ENCODE results near the gene BATF. TPM values are rescaled to one million over a fixed set of nuclear protein-coding genes. Genes with fewer than 3 reads are reported as not detected.

Gene BATF
- total and polyA plus RNA-seq, 2 of the 8 experiments (the other 6 are each of a cell fraction or from before 2014, with no cell fraction given), result not detected

- ChIA-PET POLR2A (ENCODE audit: partially characterized antibody) (interaction anchor here (0.8 to 3.3 kb wide), 7 partner anchors 54 to 87 kb away, joined by 3 to 22 read pairs (median 4); partner anchors contain the start of genes ERG28 and TTLL5), CTCF (ENCODE audit: partially characterized antibody) (interaction anchor here (0.6 to 19.5 kb wide), 44 partner anchors 8 to 958 kb away, joined by 3 to 348 read pairs (median 5); partner anchors contain the start of genes ERG28 and TTLL5)
- Histone ChIP-seq H4K5ac (ENCODE audit: insufficient read length, low read depth, low read length) (no peak overlapping the region), H2BK5ac (ENCODE audit: low read depth, low read length) (no peak overlapping the region), H3K56ac (replicated peaks; ENCODE audit: insufficient read length, low read depth, low read length) (no peak overlapping the region), H3K79me2 (ENCODE audit: control insufficient read depth in 1 of 2, insufficient read depth in 2 of 2, low read length in 2 of 2) (no peaks in the 10 kb centered on the region), H3K27ac (ENCODE audit: low read depth, low read length) (no peak overlapping the region), H3K9ac (replicated peaks in 1 of 4; ENCODE audit: extremely low read depth in 1 of 4, low read depth in 3 of 4, low read length in 3 of 4) (no peak overlapping the region), H3K18ac (ENCODE audit: extremely low read depth, low read length) (no peak overlapping the region), H3K14ac (ENCODE audit: insufficient read length) (no peak overlapping the region), H3K27me3 (replicated peaks in 1 of 4; ENCODE audit: control insufficient read depth in 3 of 4, extremely low read depth in 1 of 4, insufficient read depth in 3 of 4, low read length in 3 of 4) (peaks cover 0 to 8% (median 5%) of the 10 kb centered on the region in 4 experiments; a peak in 6 of 7 replicates), H2BK20ac (ENCODE audit: low read length) (no peak overlapping the region), H3K23ac (ENCODE audit: insufficient read length) (no peak overlapping the region), H2BK12ac (ENCODE audit: low read depth, low read length) (no peak overlapping the region), H3K23me2 (ENCODE audit: low read depth, low read length) (peaks cover 15% of the 10 kb centered on the region; the same call in 1 of the 2 replicates), H3K4me3 (ENCODE audit: extremely low read depth in 1 of 4, insufficient read depth in 2 of 4, low read depth in 3 of 4, low read length in 4 of 4) (no peak overlapping the region), H4K8ac (ENCODE audit: extremely low read depth, insufficient read depth, low read length) (no peak overlapping the region), H2AK5ac (ENCODE audit: low read depth, low read length) (no peak overlapping the region), H3K79me1 (ENCODE audit: low read depth, low read length) (no peaks in the 10 kb centered on the region), H3K4ac (replicated peaks; ENCODE audit: insufficient read length, low read depth, low read length) (no peak overlapping the region), H3K9me3 (ENCODE audit: insufficient read depth in 2 of 2, low read depth in 1 of 2, low read length in 1 of 2) (no peaks in the 10 kb centered on the region), H3K36me3 (ENCODE audit: control insufficient read depth in 2 of 4, insufficient read depth in 4 of 4, low read length in 3 of 4) (no peaks in the 10 kb centered on the region), H4K20me1 (replicated peaks in 1 of 2; ENCODE audit: control insufficient read depth in 1 of 2, insufficient read depth in 2 of 2, low read length in 2 of 2) (no peaks in the 10 kb centered on the region), H2BK15ac (ENCODE audit: low read length) (no peak overlapping the region), H2AFZ (ENCODE audit: low read length) (no peak overlapping the region), H4K91ac (replicated peaks; ENCODE audit: insufficient read length, low read length) (no peak overlapping the region), H2BK120ac (replicated peaks; ENCODE audit: low read depth, low read length) (no peak overlapping the region), H3K4me2 (ENCODE audit: insufficient read depth in 1 of 2, low read depth in 2 of 2, low read length in 2 of 2) (no peak overlapping the region; a peak in 1 of 4 replicates), H3K4me1 (replicated peaks in 1 of 4; ENCODE audit: control insufficient read depth in 3 of 4, insufficient read depth in 4 of 4, low read length in 3 of 4) (peaks cover 0 to 13% (median 4%) of the 10 kb centered on the region in 4 experiments; a peak in 4 of 7 replicates)
- TF ChIP-seq TBP (IDR thresholded peaks at IDR 0.05; ENCODE audit: low read depth, low read length), result no peak
- no peak for TF ChIP-seq TCF12 (IDR thresholded peaks at IDR 0.05; ENCODE audit: low read depth, low read length)
- no peak for TF ChIP-seq YY1 (IDR thresholded peaks at IDR 0.05; ENCODE audit: low read depth, low read length)
- TF ChIP-seq RNF2 (IDR thresholded peaks at IDR 0.05; ENCODE audit: borderline replicate concordance, low read depth, low read length, missing control alignments, poor library complexity, severe bottlenecking), result no peak
- TF ChIP-seq RXRA (IDR thresholded peaks at IDR 0.05; ENCODE audit: insufficient read depth, low read depth, low read length), result no peak
- TF ChIP-seq POLR2A (IDR thresholded peaks at IDR 0.05; ENCODE audit: control extremely low read depth in 1 of 2, low read depth in 2 of 2, low read length in 2 of 2), result no peak
- TF ChIP-seq RAD21 (IDR thresholded peaks at IDR 0.05 in 1 of 2, conservative IDR thresholded peaks at IDR 0.05 in 1 of 2; ENCODE audit: low read depth in 2 of 2, low read length in 2 of 2), result no peak
- TF ChIP-seq HDAC6 (IDR thresholded peaks at IDR 0.05; ENCODE audit: low read depth, low read length), result no peak
- no peak for TF ChIP-seq GABPA (IDR thresholded peaks at IDR 0.05; ENCODE audit: borderline replicate concordance, insufficient read depth, low read length)
- no peak for TF ChIP-seq TAF7 (optimal IDR thresholded peaks at IDR 0.05; ENCODE audit: borderline replicate concordance, low read depth, low read length)
- TF ChIP-seq SP1 (IDR thresholded peaks at IDR 0.05; ENCODE audit: low read depth, low read length), result no peak
- DNase-seq (ENCODE audit: low read depth in 1 of 2, low spot score in 2 of 2) (no peak), FAIRE-seq (no peak)
- 79% methylated on average over 3 of the region's 3 CpGs; no CpG with 5 or more reads in 1 of the 2 experiments for WGBS, 2 experiments (ENCODE audit: extremely low coverage in 1 of 2, insufficient coverage in 1 of 2, insufficient read length in 1 of 2, insufficient replicate concordance in 2 of 2, low coverage in 1 of 2, low lambda C conversion rate in 2 of 2, missing lambda C conversion rate in 1 of 2)
Measured at GRCh38 chr14:75577090-75577489, 54.8 kb downstream of the BATF start.

Measured in H1 (cell line).